Panc1 (cell line): ENCODE measurements around the gene ZP2.

Experiments used
- POLR2AphosphoS5 ChIP-seq: IDR thresholded peaks from 2 replicates; pipeline ENCODE4 v1.6.1; 2012; ENCODE audit warnings: mild to moderate bottlenecking, low read depth, low read length, moderate library complexity
- SIN3A ChIP-seq: IDR thresholded peaks from 2 replicates; pipeline ENCODE4 v1.6.1; 2012; ENCODE audit warnings: low read depth, mild to moderate bottlenecking, low read length, moderate library complexity, borderline replicate concordance; ENCODE audit not compliant: insufficient read depth
- TF ChIP-seq, protein P1 (sequence below): fragments of 450-650 bp; IDR thresholded peaks from 2 replicates; pipeline ENCODE4 v1.5.1; 2017; ENCODE audit warnings: mild to moderate bottlenecking
- TF ChIP-seq, protein P2 (sequence below), 2 experiments: IDR thresholded peaks; 2 replicates each; pipeline ENCODE4 v1.6.1; 2011 to 2012; ENCODE audit warnings: low read depth in 2 of 2, control low read depth in 1 of 2, low read length in 1 of 2, mild to moderate bottlenecking in 1 of 2, moderate library complexity in 1 of 2; ENCODE audit not compliant: insufficient read depth in 1 of 2

DNA sequence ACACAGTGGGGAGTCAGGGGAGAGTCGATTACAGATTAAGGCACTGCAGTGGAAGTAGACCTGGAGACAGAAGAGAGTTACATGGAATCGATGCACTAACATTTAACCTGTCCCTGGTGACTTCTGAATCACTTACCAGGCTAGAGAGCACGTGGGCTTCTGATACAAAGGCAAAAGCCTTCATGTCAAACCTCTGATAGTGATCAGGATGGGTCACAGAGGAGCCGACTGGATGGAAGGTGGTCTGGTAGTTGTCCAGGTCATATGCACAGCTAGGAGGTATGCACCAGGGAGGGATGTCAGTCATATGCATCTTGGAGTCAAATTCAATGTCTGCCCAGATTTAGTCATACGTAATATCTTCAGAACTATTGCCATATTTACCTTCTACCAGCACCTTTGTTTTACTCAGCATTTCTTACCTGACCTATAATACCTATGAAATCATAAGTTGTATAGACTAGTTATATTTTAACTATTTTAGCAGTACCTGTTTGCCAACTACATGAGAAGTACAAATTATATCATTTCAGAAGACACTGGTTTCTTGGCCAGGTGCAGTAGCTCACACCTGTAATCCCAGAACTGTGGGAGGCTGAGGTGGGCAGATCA, 11.7 kb downstream of the ZP2 start:
- TF ChIP-seq, protein P1, sequence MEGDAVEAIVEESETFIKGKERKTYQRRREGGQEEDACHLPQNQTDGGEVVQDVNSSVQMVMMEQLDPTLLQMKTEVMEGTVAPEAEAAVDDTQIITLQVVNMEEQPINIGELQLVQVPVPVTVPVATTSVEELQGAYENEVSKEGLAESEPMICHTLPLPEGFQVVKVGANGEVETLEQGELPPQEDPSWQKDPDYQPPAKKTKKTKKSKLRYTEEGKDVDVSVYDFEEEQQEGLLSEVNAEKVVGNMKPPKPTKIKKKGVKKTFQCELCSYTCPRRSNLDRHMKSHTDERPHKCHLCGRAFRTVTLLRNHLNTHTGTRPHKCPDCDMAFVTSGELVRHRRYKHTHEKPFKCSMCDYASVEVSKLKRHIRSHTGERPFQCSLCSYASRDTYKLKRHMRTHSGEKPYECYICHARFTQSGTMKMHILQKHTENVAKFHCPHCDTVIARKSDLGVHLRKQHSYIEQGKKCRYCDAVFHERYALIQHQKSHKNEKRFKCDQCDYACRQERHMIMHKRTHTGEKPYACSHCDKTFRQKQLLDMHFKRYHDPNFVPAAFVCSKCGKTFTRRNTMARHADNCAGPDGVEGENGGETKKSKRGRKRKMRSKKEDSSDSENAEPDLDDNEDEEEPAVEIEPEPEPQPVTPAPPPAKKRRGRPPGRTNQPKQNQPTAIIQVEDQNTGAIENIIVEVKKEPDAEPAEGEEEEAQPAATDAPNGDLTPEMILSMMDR, result no peak
- TF ChIP-seq SIN3A (no peak), POLR2AphosphoS5 (no peak)
- TF ChIP-seq, protein P2, sequence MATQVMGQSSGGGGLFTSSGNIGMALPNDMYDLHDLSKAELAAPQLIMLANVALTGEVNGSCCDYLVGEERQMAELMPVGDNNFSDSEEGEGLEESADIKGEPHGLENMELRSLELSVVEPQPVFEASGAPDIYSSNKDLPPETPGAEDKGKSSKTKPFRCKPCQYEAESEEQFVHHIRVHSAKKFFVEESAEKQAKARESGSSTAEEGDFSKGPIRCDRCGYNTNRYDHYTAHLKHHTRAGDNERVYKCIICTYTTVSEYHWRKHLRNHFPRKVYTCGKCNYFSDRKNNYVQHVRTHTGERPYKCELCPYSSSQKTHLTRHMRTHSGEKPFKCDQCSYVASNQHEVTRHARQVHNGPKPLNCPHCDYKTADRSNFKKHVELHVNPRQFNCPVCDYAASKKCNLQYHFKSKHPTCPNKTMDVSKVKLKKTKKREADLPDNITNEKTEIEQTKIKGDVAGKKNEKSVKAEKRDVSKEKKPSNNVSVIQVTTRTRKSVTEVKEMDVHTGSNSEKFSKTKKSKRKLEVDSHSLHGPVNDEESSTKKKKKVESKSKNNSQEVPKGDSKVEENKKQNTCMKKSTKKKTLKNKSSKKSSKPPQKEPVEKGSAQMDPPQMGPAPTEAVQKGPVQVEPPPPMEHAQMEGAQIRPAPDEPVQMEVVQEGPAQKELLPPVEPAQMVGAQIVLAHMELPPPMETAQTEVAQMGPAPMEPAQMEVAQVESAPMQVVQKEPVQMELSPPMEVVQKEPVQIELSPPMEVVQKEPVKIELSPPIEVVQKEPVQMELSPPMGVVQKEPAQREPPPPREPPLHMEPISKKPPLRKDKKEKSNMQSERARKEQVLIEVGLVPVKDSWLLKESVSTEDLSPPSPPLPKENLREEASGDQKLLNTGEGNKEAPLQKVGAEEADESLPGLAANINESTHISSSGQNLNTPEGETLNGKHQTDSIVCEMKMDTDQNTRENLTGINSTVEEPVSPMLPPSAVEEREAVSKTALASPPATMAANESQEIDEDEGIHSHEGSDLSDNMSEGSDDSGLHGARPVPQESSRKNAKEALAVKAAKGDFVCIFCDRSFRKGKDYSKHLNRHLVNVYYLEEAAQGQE (IDR thresholded peaks at IDR 0.05; ENCODE audit: insufficient read depth in 1 of 2, low read depth in 2 of 2, low read length in 1 of 2), result no peak
